ENCODE results near the gene P2RX6.

Gene P2RX6

DNA sequence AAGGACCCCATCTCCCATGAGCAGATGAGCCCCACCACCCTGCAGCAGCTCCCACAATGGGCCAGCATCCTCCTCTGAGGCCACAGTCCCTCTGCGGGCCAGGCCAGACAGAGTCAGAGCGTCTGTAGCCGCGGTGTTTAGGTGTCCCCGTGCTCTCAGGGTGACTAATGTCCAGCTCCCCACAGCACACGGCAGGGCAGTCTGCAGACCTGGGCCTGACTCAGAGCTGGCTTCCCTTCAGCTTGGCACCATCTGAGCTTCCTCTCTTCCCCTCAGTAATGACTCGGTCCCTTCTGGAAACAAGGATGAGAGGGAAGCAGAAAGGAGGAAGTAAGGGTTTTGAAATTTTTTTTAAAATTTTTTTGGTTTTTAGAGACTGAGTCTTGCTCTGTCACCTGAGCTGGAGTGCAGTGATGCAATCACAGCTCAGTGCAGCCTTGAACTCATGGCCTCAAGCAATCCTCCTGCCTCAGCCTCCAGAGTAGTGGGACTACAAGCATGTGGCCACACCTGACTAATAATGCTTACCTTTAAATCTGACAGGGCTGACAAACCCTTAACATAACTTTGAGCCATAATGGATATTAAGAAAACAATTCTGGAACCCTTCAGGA, 59.2 kb downstream of the P2RX6 start:
- no peak for DNase-seq (ENCODE audit: low read depth in 2 of 2, low spot score in 1 of 2)

- no peak for DNase-seq (ENCODE audit: low read depth in 2 of 2, low spot score in 1 of 2)
Measured at GRCh38 chr22:21075516-21076138, 60.7 kb downstream of the P2RX6 start.

DNA sequence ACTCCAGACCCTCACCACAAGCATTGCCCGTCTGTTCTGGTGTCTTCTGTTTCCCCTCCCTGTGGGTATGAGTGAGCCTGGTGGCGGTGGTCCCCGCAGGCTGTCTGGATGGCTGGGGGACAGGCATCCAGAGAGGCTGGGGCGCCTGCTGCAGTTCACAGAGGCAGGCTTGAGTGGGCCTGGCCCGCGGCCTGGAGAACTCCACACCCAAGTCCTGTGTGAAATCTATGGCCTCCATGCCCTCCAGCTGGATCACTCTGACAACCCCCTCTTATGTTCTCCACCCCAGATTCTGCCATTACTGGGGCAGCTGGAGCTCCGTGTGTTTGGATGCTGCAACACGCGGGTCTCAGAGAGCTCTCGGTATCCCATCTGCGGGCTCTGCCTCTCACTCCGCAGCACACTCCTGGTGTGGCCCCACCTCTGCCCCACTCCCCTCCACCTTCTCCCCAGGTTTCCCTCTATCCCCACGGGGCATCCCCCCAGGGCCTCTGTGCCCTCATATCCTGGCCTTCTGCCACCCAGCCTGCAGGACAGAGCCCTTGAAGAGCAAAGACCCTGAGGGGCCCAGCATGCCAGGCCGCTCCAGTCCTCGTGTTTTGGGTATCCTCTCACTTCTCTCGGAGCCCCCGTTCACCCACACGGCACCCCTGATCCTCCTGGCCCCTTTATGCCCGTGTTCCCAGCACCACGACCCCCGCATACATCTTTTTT, 62.1 kb downstream of the P2RX6 start:
- no peak for DNase-seq (ENCODE audit: low read depth in 2 of 2, low spot score in 1 of 2)
